ENCODE results near the gene MACROD1.

The MACROD1 gene

DNA sequence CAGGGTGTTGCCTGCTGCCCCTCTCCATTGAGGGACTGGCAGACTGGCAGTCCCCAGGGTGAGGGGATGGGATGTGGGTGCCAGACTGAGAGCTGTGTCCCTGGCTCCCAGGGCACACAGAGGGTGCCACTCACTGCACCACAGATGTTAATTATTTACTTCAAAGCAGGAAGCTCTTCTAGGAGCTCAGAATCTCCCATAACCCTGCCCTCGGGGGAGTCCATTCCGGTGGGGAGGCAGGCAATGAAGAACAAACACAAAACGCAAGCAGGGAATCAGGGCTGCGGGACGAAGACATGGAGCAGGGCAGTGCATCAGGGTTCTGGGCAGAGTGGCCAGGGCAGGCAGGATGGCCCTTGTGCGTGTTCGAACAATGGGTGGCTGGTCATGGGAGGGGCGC is 154.5 kb downstream of the MACROD1 start:
- DNase-seq = no peak
- in situ Hi-C loops (cut with MboI; ENCODE audit: low pct_unique_long_range_greater_than_20kb, low sequenced_read_pairs) = no loop called here

DNA sequence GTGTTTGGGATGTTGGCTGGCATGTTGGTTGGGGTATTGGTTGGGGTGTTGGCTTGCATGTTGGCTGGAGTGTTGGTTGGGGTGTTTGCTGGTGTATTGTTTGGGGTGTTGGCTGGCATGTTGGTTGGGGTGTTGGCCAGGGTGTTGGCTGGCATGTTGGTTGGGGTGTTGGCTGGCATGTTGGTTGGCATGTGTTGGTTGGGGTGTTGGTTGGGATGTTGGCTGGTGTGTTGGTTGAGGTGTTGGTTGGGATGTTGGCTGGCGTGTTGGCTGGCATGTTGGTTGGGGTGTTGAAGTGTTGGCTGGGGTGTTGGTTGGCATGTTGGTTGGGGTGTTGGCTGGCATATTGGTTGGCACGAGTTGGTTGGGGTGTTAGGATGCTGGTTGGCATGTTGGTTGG is 155.1 kb downstream of the MACROD1 start:
- no peak for DNase-seq
- in situ Hi-C loops (cut with MboI; ENCODE audit: low pct_unique_long_range_greater_than_20kb, low sequenced_read_pairs) = no loop called here

DNA sequence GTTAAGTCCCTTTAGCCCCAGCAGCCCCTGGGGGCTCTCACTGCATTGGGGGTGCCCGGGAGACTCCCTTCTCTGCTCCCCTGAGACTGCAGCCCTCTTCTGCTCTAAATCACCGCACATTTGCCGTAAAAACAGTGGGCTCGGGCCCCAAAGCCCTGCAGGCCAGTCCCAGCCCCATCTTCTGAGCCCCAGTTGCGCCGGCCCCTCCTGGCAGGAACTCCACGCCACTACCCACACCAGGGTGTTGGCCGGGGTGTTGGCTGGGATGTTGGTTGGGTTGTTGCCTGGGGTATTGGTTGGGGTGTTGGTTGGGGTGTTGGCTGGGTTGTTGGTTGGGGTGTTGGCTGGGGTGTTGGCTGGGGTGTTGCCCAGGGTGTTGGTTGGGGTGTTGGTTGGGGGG is 156.2 kb downstream of the MACROD1 start:
- in situ Hi-C loops (cut with MboI; ENCODE audit: low pct_unique_long_range_greater_than_20kb, low sequenced_read_pairs) = no loop called here
- DNase-seq = no peak

GRCh38 chr11:64008914-64009633 is 156.8 kb downstream of the MACROD1 start:
- in situ Hi-C loops (cut with MboI; ENCODE audit: low pct_unique_long_range_greater_than_20kb, low sequenced_read_pairs) = no loop called here
- DNase-seq = no peak

DNA sequence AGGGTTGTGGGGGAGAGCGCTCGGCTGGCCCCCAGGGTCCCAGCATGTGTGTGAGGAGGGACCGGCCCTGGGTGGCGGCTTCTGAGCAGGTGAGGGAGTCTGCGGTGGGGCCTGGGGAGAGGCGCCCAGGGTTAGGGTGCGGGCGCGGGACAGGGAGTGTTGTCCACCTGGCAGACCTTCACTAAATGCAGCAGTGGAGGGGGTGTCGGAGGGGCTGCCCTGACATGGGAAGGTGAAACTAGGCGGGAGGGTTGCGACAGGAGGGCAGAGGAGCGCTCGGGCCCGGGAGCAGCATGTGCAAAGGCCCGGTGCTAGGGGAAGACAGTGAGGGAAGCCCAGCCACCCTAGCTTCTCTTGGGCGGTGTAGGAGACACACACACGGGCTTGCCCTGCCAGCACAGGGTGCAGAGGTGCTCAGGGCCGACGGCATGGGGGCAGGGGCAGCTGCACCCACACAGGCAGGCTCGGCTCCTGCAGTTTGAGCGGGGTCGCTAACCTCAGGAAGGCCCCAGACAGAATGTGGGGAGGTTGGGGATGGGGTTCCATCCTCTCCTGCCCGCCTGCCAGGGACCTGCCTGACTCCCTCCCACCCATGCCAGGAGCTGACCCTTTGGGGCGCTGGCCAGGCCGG is 157.5 kb downstream of the MACROD1 start:
- in situ Hi-C loops (cut with MboI; ENCODE audit: low pct_unique_long_range_greater_than_20kb, low sequenced_read_pairs) = no loop called here
- no peak for DNase-seq

DNA sequence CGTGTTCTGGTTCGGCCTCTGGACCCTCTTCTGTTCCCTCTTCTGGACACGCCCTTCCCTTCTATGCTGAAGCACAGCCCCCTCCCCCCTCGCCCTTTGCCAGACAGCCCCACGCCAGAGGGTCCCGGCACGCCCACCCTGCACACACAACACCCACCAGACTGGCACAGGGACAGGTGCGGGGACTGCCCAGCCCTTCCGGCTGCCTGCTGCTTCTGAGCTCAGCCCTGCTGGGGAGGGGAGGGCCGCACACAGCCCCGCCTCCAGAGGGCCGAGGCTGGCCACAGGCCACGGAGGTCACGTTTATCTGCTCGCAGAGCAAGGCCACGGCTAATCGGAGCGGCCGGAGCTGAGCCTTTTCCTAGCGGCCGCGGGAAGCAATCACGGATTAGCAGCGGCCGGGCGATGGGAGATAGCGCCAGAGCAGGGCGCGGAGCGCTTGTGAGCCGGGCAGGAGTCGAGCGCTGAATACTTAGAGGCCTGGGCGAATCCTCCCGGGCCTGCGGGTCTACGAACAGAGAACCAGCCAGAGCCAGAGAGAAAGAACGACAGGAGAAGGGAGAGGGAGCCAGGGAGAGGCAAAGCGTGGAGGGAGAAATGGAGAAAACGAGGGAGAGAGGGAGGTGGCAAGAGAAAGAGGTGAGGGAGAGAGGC is 158.2 kb downstream of the MACROD1 start:
- DNase-seq = no peak
- in situ Hi-C loops (cut with MboI; ENCODE audit: low pct_unique_long_range_greater_than_20kb, low sequenced_read_pairs) = no loop called here

- in situ Hi-C loops (cut with MboI; ENCODE audit: low pct_unique_long_range_greater_than_20kb, low sequenced_read_pairs) = no loop called here
- no peak for DNase-seq
Measured at GRCh38 chr11:64007160-64007628, 158.7 kb downstream of the MACROD1 start.

GRCh38 chr11:64006398-64006797 is 159.5 kb downstream of the MACROD1 start:
- in situ Hi-C loops (cut with MboI; ENCODE audit: low pct_unique_long_range_greater_than_20kb, low sequenced_read_pairs) = no loop called here
- no peak for DNase-seq

DNA sequence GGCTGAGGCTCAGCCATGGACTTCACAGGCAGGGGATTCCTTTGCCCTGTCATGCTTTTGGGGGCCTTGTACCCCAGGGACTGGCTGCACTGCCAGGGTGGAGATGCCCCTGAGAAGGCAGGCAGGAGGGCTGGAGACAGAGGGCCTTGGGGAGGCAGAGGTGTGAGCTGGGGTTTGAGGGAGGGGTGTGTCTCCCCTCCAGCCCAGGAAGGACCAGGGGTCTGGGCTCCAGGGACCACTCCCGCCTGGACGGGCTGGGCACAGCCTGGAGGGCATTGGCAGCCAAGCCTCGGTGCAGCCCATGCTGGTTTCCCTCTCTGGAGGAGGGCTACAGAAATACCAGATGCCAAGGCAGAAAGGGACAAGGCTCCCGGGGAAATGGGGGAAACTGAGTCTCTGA is 160.2 kb downstream of the MACROD1 start:
- in situ Hi-C loops (cut with MboI; ENCODE audit: low pct_unique_long_range_greater_than_20kb, low sequenced_read_pairs) = no loop called here

DNA sequence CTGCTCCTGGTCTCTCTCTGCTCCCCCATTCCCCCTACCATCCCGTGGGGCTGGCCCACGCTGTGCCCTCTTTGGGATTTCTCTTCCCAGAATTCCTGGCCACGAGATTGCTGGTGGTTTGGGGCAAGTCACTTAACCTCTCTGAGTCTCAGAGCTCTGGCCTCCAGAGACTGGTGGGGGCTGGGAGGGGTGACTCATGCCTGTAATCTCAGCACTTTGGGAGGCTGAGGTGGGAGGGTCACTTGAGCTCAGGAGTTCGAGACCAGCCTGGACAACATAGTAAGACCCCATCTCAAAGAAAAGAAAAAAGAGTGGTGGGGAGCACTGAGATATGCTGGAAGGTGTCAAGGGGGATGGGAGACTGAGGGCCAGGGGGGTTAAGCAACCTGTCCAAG is 161.3 kb downstream of the MACROD1 start:
- no peak for DNase-seq
- in situ Hi-C loops (cut with MboI; ENCODE audit: low pct_unique_long_range_greater_than_20kb, low sequenced_read_pairs) = no loop called here

More for the DNA sequence above, 160.2 kb downstream of the MACROD1 start:
- no peak for DNase-seq

GRCh38 chr11:64003807-64004589 is 161.9 kb downstream of the MACROD1 start:
- no peak for DNase-seq
- in situ Hi-C loops (cut with MboI; ENCODE audit: low pct_unique_long_range_greater_than_20kb, low sequenced_read_pairs) = no loop called here

DNA sequence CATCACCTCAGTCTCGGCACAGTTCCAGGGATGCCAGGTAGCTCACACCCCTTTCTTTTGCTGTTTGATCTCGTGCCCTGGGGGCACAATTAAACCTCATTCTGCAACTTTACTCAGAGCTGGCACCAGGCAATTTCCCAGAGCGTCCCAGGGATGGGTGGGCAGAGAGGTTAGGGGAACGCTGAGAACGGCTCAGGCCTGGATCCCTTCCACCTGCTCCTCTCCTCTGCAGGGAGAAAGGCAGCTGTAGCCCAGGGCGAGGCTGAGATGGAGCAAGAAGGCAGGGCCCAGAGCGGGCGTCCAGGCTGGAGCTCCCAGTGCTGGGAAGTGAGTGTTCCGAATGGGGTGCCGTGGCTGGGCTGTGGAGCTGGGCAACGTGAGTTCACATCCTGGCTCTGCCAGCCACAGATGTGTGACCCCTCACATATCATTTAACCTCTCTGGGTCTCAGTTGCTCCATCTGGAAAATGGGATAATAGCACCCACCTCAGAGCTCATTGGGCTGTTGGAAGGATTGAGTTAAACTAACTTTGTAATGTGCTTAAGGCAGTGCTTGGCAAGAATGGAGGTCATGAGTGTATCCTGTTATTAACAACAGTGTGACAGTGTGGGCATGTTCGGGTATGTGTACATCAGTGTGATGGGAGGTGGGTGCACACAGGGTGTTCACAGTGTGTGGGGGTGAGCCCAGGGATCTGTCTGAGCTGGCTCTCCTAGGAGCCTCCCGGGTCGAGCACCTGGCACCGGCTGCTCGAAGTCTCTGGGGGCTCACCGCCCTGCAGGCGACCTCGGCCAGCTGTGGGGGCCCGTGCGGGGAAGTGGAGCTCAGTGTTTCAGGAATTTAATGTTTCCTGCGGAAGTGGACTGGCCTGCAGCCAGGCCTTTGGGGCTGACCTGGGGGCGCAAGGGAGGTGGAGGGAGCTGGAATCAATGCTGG is 164.2 kb downstream of the MACROD1 start:
- in situ Hi-C loops (cut with MboI; ENCODE audit: low pct_unique_long_range_greater_than_20kb, low sequenced_read_pairs) = no loop called here
- DNase-seq = no peak

- in situ Hi-C loops (cut with MboI; ENCODE audit: low pct_unique_long_range_greater_than_20kb, low sequenced_read_pairs) = no loop called here
- no peak for DNase-seq
Measured at GRCh38 chr11:64000740-64001483, 165.0 kb downstream of the MACROD1 start.

DNA sequence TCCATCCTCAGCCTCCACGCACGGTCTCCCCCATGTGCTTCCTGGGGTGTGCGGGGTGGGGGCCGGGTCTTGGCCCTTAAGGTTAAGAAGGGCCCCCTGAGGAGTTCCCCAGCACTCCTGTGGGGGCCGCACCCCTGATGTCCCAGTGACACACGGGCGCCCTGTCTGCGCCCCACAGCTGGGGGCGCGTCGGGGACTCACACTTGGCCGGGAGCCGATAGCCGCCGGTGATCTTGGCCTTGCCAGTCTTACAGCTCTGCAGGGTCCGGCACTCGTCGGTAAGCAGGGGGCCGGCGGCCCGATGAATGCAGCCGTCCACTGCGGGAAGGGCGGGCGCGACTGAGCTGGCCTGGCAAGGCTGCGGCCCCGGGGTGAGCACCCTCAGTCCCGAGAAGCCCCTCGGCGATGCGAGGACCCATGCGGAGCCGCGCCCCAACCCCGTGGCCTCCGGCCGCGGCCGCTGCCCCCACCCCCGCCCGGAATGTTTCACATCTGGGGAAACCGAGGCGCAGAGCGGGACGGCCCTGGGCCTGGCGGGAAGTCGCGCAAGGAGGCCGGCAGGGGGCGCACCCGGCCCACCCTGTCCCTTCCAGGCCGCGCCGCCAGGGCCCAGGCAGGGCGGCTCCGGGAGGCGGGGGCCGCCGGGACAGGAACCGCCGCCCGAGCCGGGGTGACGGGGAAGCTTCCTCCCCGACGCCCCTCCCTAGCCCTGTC is 165.7 kb downstream of the MACROD1 start:
- no peak for DNase-seq
- in situ Hi-C loops (cut with MboI; ENCODE audit: low pct_unique_long_range_greater_than_20kb, low sequenced_read_pairs) = no loop called here

DNA sequence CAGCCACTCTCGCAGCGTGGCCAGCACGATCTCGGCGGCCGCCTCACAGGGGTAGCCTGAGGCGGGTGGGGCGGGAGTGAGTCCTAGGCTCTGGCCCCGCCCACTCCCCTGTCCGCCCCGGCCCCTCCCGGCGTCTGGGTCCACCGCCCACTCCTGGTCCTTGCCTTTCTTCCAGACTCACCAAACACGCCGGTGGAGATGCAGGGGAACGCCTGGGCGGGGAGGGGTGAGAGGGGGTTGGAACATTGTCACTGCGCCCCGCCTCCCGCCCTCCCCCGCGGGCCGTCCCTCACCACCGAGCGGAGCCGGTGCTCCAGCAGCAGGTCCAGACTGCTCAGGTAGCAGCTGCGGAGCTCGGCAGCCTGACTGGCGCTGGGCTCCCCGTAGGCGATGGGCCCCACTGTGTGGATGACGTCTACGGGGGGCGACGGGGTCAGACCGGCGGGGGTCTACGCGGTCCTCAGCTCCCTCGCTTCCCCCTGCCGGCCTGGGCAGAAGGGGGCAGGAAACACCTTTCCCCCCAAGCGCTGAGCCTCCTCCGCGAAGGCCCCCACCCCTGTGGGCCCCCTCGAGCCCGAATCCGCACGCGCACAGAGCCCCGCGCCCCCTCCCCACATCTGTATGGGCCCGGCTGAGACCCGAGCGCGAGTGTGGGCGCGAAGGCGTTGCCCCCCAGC is 166.4 kb downstream of the MACROD1 start:
- no peak for DNase-seq
- in situ Hi-C loops (cut with MboI; ENCODE audit: low pct_unique_long_range_greater_than_20kb, low sequenced_read_pairs) = no loop called here

DNA sequence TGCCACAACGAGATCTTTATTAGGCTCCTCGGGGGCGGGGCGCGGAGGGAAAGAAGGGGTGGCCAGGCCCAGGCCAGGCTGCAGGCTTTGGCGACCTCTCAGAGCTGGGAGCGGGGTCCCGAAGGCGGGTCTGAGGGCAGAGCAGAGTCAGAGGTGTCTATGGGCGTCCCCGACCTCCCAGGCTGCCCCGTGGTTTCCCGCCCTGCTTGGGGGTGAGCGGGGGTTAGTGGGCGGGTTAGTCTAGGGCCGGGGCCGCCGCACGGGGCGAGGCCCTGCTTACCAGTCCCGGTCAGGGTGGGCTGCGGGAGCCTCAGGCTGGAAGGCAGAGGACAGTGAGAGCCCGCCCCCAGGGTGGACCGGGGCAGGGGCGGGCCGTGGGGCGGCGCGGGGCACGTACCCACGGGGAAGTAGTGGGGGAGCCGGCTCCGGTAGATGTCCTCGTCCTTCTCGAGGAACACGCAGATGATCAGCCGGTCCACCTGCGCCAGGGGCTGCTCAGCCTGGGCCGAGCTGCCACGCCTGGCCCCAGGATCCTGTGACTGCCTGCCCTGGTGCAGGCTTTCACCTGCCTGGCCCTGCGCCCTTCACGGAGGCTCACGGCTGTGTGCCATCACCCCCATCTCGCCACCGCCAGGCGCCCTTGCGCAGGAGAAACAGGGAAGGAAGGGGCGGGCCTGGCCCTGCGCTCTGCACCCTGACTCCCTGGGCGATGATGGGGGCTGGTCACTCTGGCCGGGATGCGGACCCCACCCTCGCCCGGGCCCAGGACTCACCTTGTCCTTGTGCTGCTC is 167.2 kb downstream of the MACROD1 start:
- no peak for DNase-seq
- in situ Hi-C loops (cut with MboI; ENCODE audit: low pct_unique_long_range_greater_than_20kb, low sequenced_read_pairs) = no loop called here
